Fibroblast of villous mesenchyme (primary cell): ENCODE results near the gene POLR2I. TPM values are rescaled to one million over a fixed set of nuclear protein-coding genes. Genes with fewer than 3 reads are reported as not detected.
"Not testable (repeated sequence)": the region's sequence is repeated elsewhere in the genome, so short reads cannot be mapped to it uniquely, and the experiment has no call there.

ENCODE experiments used
- DNase-seq: peaks from one replicate; pipeline ENCODE4 v3.0.0-alpha.2; 2010; ENCODE audit warnings: low read depth
- H3K4me3 ChIP-seq: 2 replicates; pipeline ENCODE4 v1.5.1; 2011; ENCODE audit warnings: low read depth, mild to moderate bottlenecking, low read length
- CTCF ChIP-seq: IDR thresholded peaks from 2 replicates; pipeline ENCODE4 v1.5.1; 2012; ENCODE audit warnings: low read depth, mild to moderate bottlenecking, low read length; ENCODE audit not compliant: insufficient read depth
- total RNA-seq: library from RNA; depleted of rRNA; stranded (reverse); fragments of >200 nt; gene quantifications from 2 replicates; pipeline ENCODE4 v1.2.3, GENCODE V29; 2012

The POLR2I gene
- total RNA-seq, 1 donor: 26.8 TPM

- no peak for TF ChIP-seq CTCF
- peak; percentile 78 for DNase-seq
- H3K4me3 ChIP-seq: peak overlapping the region; percentile 83
Measured at GRCh38 chr19:36141039-36141927, 26.6 kb upstream of the POLR2I start.

- peak overlapping the region; percentile 83 for H3K4me3 ChIP-seq
- no peak for TF ChIP-seq CTCF
- peak; percentile 44 for DNase-seq
Measured at GRCh38 chr19:36140304-36141038, 25.8 kb upstream of the POLR2I start.

- peak; percentile 95 for DNase-seq
- H3K4me3 ChIP-seq: peak within 1 kb of the TSS; percentile 83
- TF ChIP-seq CTCF: no peak
Measured at GRCh38 chr19:36139473-36140303, 25.0 kb upstream of the POLR2I start, which contains the start of gene CAPNS1. Gene CAPNS1, plus strand, starts transcription at chr19:36140066. Its CDS starts 946 bp downstream, at chr19:36141012.

GRCh38 chr19:36139120-36139472 lies 24.4 kb upstream of the POLR2I start:
- TF ChIP-seq CTCF: no peak
- DNase-seq: no peak
- peak overlapping the region; percentile 83 for H3K4me3 ChIP-seq

GRCh38 chr19:36136964-36137686 lies 22.4 kb upstream of the POLR2I start:
- TF ChIP-seq CTCF: no peak
- DNase-seq: peak; percentile 17
- H3K4me3 ChIP-seq: no peak overlapping the region

GRCh38 chr19:36134867-36135266 lies 20.2 kb upstream of the POLR2I start:
- DNase-seq, H3K4me3 ChIP-seq: not testable (repeated sequence)

- not testable (repeated sequence) for DNase-seq, H3K4me3 ChIP-seq
Measured at GRCh38 chr19:36131221-36131620, 16.5 kb upstream of the POLR2I start.
